GM18519 (cell line): ENCODE data around the gene IL1RN.

Source experiments
- ATAC-seq: cut with Tn5 transposase; IDR thresholded peaks from one replicate; pipeline ENCODE4 v1.9.1; 2021; ENCODE audit warnings: mild to moderate bottlenecking, moderate library complexity; ENCODE audit not compliant: unreplicated experiment, low FRiP score

The IL1RN gene

DNA sequence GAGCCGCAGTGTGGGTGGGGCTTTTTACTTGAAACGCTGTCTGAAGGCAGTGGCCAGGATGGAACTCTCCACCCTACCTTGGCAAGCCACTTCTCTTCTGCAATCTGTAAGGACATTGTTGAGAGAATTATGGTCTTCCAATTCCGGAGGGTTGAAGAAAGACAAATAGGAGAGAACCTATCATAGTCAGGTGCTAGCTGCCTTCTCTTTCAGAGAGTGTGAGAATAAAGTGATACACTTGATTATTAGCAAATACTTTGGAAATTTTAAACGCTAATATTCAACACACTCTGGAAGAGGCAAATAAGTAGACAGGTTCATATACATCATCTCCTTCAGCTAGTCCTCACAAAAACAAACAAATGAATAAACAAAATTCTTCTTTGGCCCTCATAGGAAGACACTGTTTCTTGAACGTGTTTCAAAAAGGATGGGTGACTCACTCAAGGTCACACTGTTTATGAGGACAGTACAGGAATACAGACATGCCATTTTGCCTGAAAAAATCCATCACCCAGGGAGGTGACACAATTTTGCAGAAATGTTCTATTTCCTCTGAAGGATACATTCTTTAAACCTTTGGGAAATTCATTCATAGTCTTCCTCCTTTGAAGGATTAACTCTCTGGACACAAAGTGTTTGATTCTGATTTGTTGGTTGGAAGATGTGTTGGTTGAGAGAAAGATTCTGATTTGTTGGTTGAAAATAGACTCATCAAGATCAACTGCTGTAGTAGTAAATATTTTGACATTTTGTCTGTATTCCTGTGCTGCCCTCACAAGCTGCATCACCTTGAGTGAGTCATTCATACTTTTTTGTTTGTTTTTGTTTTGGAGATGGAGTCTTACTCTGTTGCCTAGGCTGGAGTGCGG, 2.2 kb upstream of the IL1RN start:
- ATAC-seq = no peak

DNA sequence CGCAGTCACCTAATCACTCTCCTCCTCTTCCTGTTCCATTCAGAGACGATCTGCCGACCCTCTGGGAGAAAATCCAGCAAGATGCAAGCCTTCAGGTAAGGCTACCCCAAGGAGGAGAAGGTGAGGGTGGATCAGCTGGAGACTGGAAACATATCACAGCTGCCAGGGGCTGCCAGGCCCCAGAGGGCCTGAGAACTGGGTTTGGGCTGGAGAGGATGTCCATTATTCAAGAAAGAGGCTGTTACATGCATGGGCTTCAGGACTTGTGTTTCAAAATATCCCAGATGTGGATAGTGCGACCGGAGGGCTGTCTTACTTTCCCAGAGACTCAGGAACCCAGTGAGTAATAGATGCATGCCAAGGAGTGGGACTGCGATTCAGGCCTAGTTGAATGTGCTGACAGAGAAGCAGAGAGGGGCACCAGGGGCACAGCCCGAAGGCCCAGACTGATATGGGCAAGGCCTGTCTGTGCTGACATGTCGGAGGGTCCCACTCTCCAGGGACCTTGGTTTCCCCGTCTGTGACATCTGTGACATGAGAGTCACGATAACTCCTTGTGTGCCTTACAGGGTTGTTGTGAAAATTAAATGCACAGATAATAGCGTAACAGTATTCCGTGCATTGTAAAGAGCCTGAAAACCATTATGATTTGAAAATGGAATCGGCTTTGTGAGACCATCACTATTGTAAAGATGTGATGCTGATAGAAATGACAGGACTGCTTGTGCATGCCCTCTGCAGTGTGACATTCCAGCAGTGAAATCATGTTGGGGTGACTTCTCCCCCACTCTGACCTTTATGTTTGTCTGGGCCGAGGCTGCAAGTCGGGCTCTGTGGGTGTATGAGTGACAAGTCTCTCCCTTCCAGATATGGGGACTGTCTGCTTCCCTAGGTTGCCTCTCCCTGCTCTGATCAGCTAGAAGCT, 510 bp downstream of the IL1RN start:
- ATAC-seq = no peak

DNA sequence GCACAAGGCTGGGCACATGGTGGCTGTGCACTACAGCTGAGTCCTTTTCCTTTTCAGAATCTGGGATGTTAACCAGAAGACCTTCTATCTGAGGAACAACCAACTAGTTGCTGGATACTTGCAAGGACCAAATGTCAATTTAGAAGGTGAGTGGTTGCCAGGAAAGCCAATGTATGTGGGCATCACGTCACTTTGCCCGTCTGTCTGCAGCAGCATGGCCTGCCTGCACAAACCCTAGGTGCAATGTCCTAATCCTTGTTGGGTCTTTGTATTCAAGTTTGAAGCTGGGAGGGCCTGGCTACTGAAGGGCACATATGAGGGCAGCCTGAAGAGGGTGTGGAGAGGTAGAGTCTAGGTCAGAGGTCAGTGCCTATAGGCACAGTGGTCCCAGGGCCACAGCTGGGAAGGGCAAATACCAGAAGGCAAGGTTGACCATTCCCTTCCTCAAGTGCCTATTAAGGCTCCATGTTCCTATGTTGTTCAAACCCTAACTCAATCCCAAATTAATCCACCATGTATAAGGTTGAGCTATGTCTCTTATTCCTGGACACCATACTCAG, 2.2 kb downstream of the IL1RN start:
- no peak for ATAC-seq

DNA sequence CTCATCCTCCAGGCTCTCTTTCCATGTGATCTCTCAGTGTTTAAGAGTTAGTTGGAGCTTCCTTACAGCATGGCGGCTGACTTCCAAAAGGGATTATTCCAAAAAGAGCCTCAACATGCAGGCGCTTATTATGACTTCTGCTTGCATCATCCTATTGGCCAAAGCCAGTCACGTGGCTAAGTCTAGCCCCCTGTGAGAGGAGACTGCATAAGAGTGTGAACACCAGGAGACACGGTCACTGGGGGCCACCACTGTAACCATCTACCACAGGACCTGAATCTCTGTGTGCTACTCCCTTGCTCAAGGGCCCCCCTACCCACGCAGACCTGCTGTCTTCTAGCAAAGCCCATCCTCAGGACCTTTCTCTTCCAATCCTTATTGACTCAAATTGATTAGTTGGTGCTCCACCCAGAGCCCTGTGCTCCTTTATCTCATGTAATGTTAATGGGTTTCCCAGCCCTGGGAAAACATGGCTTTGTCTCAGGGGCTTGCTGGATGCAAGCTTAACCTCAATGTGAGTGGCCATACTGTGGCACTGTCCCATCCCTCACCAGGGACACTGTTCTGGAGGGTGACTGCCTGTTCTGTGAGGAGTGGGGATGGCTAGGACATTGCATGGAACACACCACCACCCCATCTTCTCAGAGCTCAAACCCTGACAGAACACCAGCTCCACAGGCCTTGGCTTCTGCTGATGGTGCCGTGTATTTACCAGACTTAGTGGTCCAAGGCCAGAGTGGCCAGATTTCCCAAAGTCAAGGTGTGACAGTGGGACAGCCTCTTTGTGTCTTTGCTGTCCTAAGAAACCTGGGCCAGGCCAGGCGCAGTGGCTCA, 4.2 kb downstream of the IL1RN start:
- no peak for ATAC-seq

DNA sequence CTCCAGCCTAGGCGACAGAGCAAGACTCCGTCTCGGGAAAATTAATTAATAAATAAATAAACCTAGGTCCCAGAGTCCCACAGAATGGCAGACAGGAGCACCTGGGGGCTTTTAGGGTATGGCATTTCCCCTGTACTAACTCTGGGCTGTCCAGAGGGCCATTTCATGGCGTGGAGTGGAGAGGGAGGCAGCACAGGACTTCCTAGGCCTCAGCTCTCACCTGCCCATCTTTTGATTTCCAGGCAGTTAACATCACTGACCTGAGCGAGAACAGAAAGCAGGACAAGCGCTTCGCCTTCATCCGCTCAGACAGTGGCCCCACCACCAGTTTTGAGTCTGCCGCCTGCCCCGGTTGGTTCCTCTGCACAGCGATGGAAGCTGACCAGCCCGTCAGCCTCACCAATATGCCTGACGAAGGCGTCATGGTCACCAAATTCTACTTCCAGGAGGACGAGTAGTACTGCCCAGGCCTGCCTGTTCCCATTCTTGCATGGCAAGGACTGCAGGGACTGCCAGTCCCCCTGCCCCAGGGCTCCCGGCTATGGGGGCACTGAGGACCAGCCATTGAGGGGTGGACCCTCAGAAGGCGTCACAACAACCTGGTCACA, 5.1 kb downstream of the IL1RN start:
- no peak for ATAC-seq

DNA sequence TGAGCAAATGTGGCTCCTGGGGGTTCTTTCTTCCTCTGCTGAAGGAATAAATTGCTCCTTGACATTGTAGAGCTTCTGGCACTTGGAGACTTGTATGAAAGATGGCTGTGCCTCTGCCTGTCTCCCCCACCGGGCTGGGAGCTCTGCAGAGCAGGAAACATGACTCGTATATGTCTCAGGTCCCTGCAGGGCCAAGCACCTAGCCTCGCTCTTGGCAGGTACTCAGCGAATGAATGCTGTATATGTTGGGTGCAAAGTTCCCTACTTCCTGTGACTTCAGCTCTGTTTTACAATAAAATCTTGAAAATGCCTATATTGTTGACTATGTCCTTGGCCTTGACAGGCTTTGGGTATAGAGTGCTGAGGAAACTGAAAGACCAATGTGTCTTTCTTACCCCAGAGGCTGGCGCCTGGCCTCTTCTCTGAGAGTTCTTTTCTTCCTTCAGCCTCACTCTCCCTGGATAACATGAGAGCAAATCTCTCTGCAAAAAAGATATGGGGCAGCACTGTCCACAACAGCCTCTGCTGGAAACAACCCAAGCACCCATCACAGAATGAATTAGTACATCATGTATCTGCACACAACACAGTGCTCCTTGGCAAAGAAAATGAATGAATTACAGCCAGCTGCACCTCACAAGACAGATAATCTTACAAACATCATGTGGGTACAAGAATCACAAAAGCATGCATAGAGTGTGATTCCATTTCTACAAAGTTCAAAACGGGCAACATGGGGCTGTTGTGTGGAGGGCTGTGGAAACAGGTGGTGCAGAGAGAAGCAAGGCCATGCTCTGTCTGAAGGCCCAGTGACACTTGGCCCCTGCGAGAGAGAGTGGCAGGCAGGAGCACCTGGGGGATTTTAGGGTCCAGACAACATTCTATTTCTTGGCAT, 6.6 kb downstream of the IL1RN start:
- ATAC-seq = no peak

DNA sequence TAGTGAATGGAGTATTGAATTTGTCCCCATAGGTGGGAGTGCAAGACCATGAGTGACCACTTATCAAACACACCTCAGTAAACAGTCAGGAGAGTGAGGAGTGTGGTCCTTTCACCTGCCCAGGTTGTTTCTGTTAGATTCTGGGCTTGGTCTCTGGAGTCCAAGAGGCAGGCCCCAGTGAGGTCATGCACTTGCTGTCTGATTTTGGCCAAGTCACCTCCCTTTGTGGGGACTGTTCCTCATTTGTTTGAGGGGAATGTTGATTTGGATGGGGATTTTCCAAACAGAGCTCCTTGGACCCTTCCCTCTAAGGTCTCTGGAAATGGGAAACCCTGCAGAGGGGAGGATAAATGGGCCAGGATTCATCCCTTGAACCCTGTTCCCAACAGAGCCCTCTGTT, 7.3 kb downstream of the IL1RN start:
- ATAC-seq = no peak

DNA sequence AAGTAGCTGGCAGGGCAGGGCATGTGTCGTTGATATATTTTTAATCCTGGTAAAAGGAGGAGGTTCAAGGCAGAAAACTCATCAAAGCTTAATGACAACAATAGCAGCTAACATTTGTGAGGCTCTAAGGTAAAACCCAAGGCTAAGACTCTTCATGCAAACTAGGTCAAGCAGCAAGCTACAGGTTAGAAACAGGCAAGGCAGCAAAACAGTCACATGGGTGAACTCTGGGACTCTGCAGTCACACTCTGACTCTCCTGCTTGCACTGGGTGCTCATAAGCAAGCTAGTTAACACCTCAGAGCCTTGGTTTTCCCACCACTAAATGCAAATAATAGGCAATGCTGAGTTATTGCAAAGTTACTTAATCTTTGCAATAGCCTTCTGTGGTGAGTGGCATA, 7.9 kb downstream of the IL1RN start:
- ATAC-seq = no peak

DNA sequence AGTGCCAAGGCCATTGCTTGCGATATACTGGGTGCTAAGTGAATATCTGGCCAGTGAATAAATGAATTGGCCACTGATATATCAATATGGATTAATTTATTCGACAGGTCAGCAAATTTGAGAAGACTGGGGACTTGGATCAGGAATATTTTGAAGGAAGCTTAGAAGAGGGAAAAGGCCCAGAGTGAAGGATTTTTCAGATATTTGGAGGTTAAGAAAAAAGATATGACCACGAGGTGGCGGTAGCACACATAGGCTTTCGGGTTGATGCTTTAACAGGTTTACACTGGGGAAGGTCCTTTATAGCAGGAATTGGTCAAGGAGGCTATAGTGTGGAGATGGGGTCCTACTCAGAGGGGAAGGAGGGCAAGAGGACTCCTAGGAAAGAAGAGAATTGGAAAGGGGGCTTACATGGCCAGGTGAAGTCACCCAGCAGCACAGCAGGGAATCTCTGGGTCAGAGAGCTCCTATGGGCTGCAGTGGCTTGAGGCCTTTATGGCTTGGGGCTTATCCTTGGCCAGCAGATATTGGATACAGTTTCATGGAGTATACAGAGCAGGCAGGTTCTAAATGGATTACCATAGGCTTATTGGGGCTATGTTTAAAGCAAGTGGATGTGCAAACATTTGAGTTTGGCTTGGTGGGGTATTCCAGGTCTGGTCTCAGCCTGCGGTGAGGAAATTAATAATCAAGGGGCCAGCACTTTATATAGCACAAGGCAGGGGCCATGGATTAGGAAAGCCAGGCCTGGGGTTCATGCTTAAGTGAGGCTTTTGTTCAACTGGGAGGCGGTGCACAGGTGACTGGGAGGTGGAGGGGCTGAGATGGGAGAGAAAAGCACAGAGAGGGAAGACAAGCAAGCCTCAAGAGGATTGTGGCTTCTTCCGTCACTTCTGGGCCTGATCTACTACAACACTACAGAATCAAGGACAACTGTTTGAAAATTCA, 9.7 kb downstream of the IL1RN start:
- ATAC-seq = no peak

DNA sequence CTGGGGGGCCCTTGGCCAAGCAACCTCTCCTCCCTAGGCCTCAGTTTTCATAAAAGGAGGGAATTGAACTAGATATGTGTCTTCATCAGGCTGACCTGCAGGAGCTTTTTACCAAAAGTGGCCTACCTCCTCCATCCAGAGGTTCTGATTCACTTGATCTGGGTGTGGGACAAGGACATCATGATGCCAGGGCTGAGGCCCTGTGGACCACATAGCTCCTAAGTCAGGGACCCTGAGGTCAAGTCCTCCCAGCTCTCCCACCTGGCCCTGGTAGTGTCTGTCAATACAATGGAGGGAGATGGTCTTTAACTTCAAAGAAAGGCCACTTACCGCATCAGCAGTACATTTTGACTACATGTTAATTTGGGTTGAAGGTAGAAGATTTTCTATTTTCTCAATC, 10.4 kb downstream of the IL1RN start:
- no peak for ATAC-seq

DNA sequence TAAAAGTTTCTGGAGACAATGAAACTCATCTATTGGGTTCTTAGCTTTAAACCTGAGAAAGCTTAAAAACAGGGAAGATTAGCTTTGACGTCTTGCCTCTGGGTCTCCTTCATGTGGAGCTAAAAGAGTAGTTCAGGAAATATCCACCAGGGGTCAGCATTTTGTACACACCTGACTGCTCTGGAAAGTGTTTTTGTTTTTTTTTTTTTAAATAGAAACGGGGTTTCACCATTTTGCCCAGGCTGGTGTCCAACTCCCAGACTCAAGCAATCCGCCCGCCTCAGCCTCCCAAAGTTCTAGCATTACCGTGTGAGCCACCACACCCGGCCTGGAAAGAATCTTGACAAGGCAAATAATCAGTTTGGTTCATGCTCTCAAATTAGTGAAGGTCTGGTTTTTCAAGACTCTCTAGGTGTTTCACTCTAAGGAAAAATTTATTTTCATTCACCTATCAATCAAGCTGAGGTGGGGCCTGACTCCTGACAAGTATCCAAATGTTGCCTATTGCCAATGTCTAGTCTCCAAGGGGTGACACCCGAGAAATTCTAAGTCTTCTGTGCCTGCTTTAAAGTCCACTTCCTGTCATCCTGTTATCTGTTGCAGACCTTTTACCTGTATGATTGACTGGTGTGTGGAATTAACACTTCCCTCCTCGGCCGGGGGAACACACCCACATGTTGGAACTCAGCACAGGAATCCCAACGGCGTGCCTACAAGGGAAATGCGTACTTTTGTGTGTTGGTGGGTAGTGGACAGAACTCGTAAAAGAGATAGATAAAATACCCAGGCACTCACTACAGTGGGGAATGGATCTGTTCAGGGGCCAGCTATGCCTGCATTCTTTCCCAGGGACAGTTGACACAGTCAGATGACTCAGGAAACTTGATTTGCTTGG, 11.3 kb downstream of the IL1RN start:
- no peak for ATAC-seq

DNA sequence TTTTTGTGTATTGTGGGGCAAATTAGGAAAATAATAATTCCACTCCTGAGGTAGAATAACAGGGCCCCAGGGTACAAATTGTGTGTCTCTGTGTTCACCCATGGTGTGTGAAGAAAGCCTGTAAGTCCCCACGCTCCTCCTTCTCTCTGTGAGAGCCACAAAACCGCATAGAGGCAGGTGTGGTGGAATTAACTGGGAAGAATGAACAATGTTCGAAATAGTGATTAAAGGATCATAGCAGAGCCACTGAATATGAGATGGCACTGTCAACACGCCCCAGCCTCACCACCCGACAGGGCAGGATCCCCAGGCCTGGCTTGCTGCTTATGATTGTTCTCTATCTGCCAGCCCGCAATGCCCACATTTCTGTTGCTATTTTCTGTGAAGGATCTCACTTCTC, 14.1 kb downstream of the IL1RN start:
- no peak for ATAC-seq

DNA sequence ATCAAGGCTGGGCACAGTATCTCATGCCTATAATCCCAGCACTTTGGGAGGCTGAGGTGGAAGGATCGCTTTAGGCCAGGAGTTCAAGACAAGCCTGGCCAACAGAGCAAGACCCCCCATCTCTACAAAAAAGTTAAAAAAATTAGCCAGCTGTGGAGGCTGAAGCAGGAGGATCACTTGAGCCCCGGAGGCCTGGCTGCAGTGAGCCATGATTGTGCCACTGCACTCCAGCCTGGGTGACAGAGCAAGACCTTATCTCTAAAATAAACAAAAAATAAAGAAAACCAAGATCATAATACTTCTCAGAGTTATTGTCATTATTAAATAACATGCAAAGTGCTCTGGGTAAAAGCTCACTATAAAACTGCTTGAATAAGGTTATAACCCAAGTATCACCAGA, 14.9 kb downstream of the IL1RN start:
- ATAC-seq = no peak

DNA sequence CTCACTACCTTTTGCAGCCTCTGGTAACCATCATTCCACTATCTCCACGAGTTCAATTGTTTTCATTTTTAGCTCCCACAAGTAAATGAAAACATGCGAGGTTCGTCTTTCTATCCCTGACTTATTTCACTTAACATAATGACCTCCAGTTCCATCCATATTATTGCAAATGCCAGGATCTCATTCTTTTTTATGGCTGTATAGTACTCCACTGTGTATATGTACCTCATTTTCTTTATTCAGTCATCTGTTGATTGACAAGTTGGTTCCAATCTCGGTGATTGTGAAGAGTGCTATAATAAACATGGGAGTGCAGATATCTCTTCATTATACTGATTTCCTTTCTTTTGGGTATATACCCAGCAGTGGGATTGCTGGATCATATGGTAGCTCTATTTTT, 16.9 kb downstream of the IL1RN start:
- no peak for ATAC-seq

DNA sequence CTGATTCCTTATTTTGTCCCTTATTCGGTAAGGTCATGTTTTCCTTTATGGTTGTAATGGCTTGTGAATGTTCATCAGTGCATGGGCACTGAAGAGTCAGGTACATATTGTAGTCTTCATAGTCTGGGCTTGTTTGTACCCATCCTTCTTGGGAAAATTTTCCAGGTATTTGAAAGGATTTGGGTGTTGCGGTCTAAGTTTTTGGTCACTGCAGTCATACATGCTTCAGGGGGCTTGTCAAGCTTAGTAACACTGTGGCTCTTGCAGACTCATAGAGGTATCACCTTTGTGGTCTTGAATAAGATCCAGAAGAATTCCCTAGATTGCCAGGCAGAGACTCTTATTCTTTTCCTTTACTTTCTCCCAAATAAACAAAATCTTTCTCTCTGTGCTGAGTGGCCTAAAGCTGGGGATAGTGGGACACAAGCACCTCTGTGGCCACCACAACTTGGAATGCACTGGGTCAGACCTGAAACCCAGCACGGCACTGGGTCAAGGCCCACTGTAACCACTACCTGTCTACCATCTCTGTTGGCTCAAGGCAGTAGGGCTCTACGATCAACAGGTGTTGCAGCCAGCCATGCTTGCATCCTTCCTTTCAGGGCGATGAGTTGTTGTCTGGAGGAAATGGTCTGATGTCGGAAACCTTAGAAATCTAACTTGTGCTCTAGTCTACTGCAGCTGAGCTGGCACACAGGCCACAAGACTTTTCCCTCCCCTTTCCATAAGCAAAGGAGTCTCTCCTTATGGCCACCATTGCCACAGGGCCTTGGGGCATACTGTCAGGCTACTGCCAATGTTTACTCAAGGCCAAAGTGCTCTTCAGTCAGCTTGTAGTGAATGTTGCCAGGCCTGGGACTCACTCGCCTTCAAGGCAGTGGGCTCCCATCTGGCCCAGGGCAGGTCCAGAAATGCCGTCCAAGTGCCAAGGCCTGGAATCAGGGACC, 21.5 kb downstream of the IL1RN start:
- ATAC-seq = no peak
